ENCODE results near the gene NYAP2.

- TF ChIP-seq, protein P1, sequence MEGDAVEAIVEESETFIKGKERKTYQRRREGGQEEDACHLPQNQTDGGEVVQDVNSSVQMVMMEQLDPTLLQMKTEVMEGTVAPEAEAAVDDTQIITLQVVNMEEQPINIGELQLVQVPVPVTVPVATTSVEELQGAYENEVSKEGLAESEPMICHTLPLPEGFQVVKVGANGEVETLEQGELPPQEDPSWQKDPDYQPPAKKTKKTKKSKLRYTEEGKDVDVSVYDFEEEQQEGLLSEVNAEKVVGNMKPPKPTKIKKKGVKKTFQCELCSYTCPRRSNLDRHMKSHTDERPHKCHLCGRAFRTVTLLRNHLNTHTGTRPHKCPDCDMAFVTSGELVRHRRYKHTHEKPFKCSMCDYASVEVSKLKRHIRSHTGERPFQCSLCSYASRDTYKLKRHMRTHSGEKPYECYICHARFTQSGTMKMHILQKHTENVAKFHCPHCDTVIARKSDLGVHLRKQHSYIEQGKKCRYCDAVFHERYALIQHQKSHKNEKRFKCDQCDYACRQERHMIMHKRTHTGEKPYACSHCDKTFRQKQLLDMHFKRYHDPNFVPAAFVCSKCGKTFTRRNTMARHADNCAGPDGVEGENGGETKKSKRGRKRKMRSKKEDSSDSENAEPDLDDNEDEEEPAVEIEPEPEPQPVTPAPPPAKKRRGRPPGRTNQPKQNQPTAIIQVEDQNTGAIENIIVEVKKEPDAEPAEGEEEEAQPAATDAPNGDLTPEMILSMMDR (IDR thresholded peaks at IDR 0.05; ENCODE audit: insufficient read depth, low read depth, low read length): no peak
- TF ChIP-seq EZH2 (IDR thresholded peaks at IDR 0.05; ENCODE audit: insufficient read depth, low read length): no peak
Observed at GRCh38 chr2:225630824-225631533, 231.5 kb downstream of the NYAP2 start.
